PC-3 (cell line): ENCODE data around the gene SLC25A47. TPM values are rescaled to one million over a fixed set of nuclear protein-coding genes. Genes with fewer than 3 reads are reported as not detected.

Experiments used
- ATAC-seq: fragments of 200-7000 bp; cut with Tn5 transposase; 2 replicates; pipeline ENCODE4 v1.9.1; 2020; ENCODE audit warnings: mild to moderate bottlenecking, moderate library complexity
- BruUV-seq: library from RNA; stranded (reverse); fragments of 400-500 nt; replicated peaks from 2 replicates; lab custom pipeline; 2021; lab: Mats Ljungman, UMichigan
- CTCF ChIA-PET: fragments of 300-600 bp; sonication (Branson Sonifier 250); formaldehyde crosslinking; loops from one replicate; lab custom pipeline; 2022; ENCODE audit warnings: antibody characterized with exemption; lab: Charles Lee
- POLR2A ChIA-PET: fragments of 300-600 bp; sonication (Branson Sonifier 250); formaldehyde crosslinking; loops from one replicate; lab custom pipeline; 2022; ENCODE audit warnings: antibody characterized with exemption; ENCODE audit not compliant: unreplicated experiment; lab: Charles Lee
- DNase-seq: peaks from one replicate; pipeline ENCODE4 v3.0.0-alpha.2; 2015
- H2AFZ ChIP-seq: fragments of 300-600 bp; sonication (generic); 2 replicates; pipeline ENCODE4 v1.6.0; 2016; ENCODE audit warnings: antibody characterized with exemption, low read length
- H3F3A ChIP-seq: fragments of 300-600 bp; sonication (generic); one replicate; pipeline ENCODE4 v1.6.0; 2017; ENCODE audit warnings: antibody characterized with exemption, low read length, control low read depth, mild to moderate bottlenecking; ENCODE audit not compliant: unreplicated experiment
- H3K27ac ChIP-seq: fragments of 300-600 bp; sonication (generic); 2 replicates; pipeline ENCODE4 v1.5.1; 2016; ENCODE audit warnings: mild to moderate bottlenecking, low read length
- H3K27me3 ChIP-seq: fragments of 300-600 bp; sonication (generic); 2 replicates; pipeline ENCODE4 v1.6.1; 2016; ENCODE audit warnings: low read length, mixed read lengths
- H3K36me3 ChIP-seq: fragments of 300-600 bp; sonication (generic); 2 replicates; pipeline ENCODE4 v1.6.1; 2016; ENCODE audit warnings: low read depth, mixed run types, low read length, mixed read lengths
- H3K4me1 ChIP-seq: fragments of 300-600 bp; sonication (generic); 2 replicates; pipeline ENCODE4 v1.5.1; 2016; ENCODE audit warnings: low read length; ENCODE audit not compliant: insufficient read depth
- H3K4me2 ChIP-seq: fragments of 300-600 bp; sonication (generic); 2 replicates; pipeline ENCODE4 v1.6.0; 2016; ENCODE audit warnings: low read length
- H3K4me3 ChIP-seq: fragments of 300-600 bp; sonication (generic); 2 replicates; pipeline ENCODE4 v1.5.1; 2016; ENCODE audit warnings: mild to moderate bottlenecking, low read length, mixed read lengths
- H3K79me2 ChIP-seq: fragments of 300-600 bp; sonication (generic); 2 replicates; pipeline ENCODE4 v1.6.1; 2017; ENCODE audit warnings: low read length, mixed read lengths
- H3K9ac ChIP-seq: fragments of 300-600 bp; sonication (generic); 2 replicates; pipeline ENCODE4 v1.6.0; 2016; ENCODE audit warnings: mild to moderate bottlenecking, low read length
- H3K9me2 ChIP-seq: fragments of 300-600 bp; sonication (generic); replicated peaks from 2 replicates; pipeline ENCODE4 v1.6.1; 2016; ENCODE audit warnings: mixed run types, low read length, mixed read lengths
- H3K9me3 ChIP-seq: fragments of 300-600 bp; sonication (generic); 2 replicates; pipeline ENCODE4 v1.6.1; 2016; ENCODE audit warnings: low read length, mixed read lengths
- H4K20me1 ChIP-seq: fragments of 300-600 bp; sonication (generic); 2 replicates; pipeline ENCODE4 v1.6.1; 2016; ENCODE audit warnings: low read length, mixed read lengths
- EZH2 ChIP-seq: fragments of 300-600 bp; sonication (generic); IDR thresholded peaks from one replicate; pipeline ENCODE4 v1.6.1; 2017; ENCODE audit warnings: antibody characterized with exemption, mild to moderate bottlenecking, low read length; ENCODE audit not compliant: unreplicated experiment
- EZH2phosphoT487 ChIP-seq: fragments of 300-600 bp; sonication (generic); IDR thresholded peaks from 2 replicates; pipeline ENCODE4 v1.6.1; 2018; ENCODE audit warnings: mild to moderate bottlenecking, antibody characterized with exemption, low read length, borderline replicate concordance
- intact Hi-C: fragments of 100-400 bp; cut with micrococcal nuclease; formaldehyde crosslinking; loops from 2 replicates; pipeline ENCODE4 v1.9.0; 2023
- total RNA-seq: library from RNA; depleted of rRNA; stranded (reverse); fragments of >200 nt; gene quantifications from 2 replicates; pipeline ENCODE4 v1.2.3, GENCODE V29; 2014
- TF ChIP-seq, protein P1 (sequence below): fragments of 300-600 bp; sonication (generic); conservative IDR thresholded peaks from 2 replicates; pipeline ENCODE4 v1.5.1; 2017; ENCODE audit warnings: antibody characterized with exemption, low read depth, mild to moderate bottlenecking, low read length

The SLC25A47 gene
- total RNA-seq, 1 experiment from 2014 or later, result 0.07 TPM

DNA sequence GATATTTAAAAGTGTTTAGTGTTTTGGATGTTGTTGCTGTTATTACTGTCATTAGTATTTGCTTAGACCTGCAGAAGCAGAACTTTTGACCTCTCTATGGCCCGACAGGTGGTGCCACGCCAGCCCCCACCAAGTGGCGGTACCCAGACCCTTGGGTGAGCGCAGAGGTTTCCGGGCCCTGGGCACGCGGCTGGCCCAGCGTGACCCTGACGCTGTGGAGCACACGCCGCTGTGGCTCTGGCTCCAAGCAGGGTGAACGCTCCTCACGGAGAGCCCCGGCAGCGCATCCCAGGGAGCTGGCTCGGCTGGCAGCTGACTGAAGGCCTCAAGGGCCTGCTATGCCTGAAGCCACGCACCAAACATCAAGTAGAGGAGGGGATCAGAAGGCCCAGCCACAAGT is 22.6 kb downstream of the SLC25A47 start:
- Histone ChIP-seq H3K9me2 (no peaks in the 10 kb centered on the region), H2AFZ (no peak overlapping the region), H3F3A (no peaks in the 10 kb centered on the region), H3K36me3 (peaks cover 15% of the 10 kb centered on the region), H3K9me3 (no peaks in the 10 kb centered on the region), H3K79me2 (no peaks in the 10 kb centered on the region), H3K4me1 (peaks cover 5% of the 10 kb centered on the region; the same call in 1 of the 2 replicates), H3K27me3 (no peaks in the 10 kb centered on the region), H3K9ac (no peak overlapping the region), H3K4me2 (no peak overlapping the region), H3K27ac (no peak overlapping the region), H3K4me3 (no peak overlapping the region), H4K20me1 (no peaks in the 10 kb centered on the region)
- TF ChIP-seq, protein P1, sequence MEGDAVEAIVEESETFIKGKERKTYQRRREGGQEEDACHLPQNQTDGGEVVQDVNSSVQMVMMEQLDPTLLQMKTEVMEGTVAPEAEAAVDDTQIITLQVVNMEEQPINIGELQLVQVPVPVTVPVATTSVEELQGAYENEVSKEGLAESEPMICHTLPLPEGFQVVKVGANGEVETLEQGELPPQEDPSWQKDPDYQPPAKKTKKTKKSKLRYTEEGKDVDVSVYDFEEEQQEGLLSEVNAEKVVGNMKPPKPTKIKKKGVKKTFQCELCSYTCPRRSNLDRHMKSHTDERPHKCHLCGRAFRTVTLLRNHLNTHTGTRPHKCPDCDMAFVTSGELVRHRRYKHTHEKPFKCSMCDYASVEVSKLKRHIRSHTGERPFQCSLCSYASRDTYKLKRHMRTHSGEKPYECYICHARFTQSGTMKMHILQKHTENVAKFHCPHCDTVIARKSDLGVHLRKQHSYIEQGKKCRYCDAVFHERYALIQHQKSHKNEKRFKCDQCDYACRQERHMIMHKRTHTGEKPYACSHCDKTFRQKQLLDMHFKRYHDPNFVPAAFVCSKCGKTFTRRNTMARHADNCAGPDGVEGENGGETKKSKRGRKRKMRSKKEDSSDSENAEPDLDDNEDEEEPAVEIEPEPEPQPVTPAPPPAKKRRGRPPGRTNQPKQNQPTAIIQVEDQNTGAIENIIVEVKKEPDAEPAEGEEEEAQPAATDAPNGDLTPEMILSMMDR, result no peak
- TF ChIP-seq EZH2 (no peak), EZH2phosphoT487 (no peak)
- ChIA-PET CTCF (no interaction called here), POLR2A (no interaction called here)
- DNase-seq, result no peak
- no TSS peak for BruUV-seq
- intact Hi-C loops, result no loop called here
- no peak for ATAC-seq

DNA sequence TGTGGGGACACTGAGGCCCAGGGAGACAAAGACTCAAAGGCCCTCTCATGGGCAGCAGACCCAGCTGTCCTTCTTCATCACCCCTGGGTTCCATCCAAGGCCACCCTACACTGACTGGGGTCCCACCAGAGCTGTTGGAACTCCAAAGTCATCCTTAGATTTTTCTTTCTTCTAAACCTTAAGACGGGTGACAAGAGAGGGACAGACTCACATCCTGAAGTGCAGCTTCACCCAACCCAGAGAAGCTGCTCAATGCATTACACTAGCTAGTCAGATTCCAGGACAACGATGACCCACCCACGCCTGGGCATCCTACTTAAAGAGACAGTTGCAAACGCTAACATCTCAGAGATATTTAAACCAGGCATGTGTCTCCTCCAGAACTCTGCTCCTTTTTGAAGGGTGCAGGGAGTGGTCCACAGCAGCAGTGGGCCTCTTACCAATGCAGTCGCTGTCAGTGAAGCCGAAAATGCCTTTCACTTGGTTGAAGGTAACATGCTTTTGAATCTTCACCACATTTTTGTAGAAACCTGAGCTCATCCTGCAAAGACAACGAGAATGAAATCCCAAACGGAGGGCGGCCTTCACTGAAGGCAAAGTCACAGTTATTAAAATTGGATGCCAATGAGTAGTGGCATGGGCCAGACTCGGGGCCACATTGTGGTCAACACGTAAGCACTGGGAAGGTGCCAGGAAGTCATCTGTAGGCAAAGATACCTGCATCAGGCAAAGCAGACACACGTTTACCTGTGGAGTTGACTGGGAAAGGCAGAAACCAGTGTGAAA is 23.4 kb downstream of the SLC25A47 start:
- no peaks in the 10 kb centered on the region for H3K79me2 ChIP-seq
- BruUV-seq, result no TSS peak
- H3K27ac ChIP-seq, result no peak overlapping the region
- intact Hi-C loops, result no loop called here
- H3K4me1 ChIP-seq, result peaks cover 3% of the 10 kb centered on the region; the same call in 1 of the 2 replicates
- H3K9me2 ChIP-seq, result no peaks in the 10 kb centered on the region
- H3K4me3 ChIP-seq, result no peak overlapping the region
- no peak overlapping the region for H3K4me2 ChIP-seq
- no peaks in the 10 kb centered on the region for H4K20me1 ChIP-seq
- no peak overlapping the region for H2AFZ ChIP-seq
- no peak for TF ChIP-seq EZH2
- TF ChIP-seq, protein P1, result no peak
- no peak for TF ChIP-seq EZH2phosphoT487
- ATAC-seq, result no peak
- no peak overlapping the region for H3K9ac ChIP-seq
- ChIA-PET CTCF (no interaction called here), POLR2A (no interaction called here)
- H3K27me3 ChIP-seq, result no peaks in the 10 kb centered on the region
- no peaks in the 10 kb centered on the region for H3K9me3 ChIP-seq
- peaks cover 16% of the 10 kb centered on the region for H3K36me3 ChIP-seq
- no peaks in the 10 kb centered on the region for H3F3A ChIP-seq
- no peak for DNase-seq

DNA sequence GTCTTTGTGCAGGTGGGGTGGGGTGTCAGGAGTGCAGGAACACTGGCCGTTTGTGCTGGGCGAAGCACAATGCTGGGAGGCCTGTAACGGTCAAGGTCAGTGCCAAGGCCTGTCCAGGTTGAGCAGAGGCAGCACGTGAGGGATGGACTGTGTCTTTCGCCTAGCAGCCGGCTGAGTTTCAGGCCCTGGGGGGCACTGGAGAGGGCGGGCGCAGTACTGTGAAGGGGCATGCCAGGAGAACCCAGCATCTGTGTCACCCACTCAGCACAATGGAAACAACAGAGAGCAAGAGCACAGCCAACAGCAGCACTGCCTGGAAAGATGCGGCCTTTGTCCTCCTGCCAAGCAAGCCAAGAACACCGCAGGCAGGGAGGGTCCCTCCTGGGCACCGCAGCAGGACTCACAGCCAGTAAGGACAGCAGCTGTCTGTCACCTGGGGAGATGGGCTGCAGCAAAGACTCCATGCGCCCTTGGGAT is 25.2 kb downstream of the SLC25A47 start:
- intact Hi-C loops, result no loop called here
- Histone ChIP-seq H3K4me3 (no peak overlapping the region), H3K9me3 (no peaks in the 10 kb centered on the region), H3K9me2 (no peaks in the 10 kb centered on the region), H3K79me2 (no peaks in the 10 kb centered on the region), H3K27ac (no peak overlapping the region), H4K20me1 (no peaks in the 10 kb centered on the region), H3K4me1 (no peaks in the 10 kb centered on the region), H3K36me3 (peaks cover 14% of the 10 kb centered on the region), H3F3A (no peaks in the 10 kb centered on the region), H3K27me3 (no peaks in the 10 kb centered on the region), H2AFZ (no peak overlapping the region), H3K9ac (no peak overlapping the region), H3K4me2 (no peak overlapping the region)
- no TSS peak for BruUV-seq
- no peak for DNase-seq
- ChIA-PET POLR2A (no interaction called here), CTCF (no interaction called here)
- no peak for ATAC-seq
- TF ChIP-seq EZH2 (no peak), EZH2phosphoT487 (no peak)
- TF ChIP-seq, protein P1, result no peak
